NCI-H526 (cell line): Measurements from ENCODE around the gene ZPR1.
A peak's percentile ranks its signal among the peaks of the same experiment; 100 is the strongest.
"Not testable (repeated sequence)": the region's sequence is repeated elsewhere in the genome, so short reads cannot be mapped to it uniquely, and the experiment has no call there.

Experiments used
- DNase-seq, 2 experiments: peaks; one replicate each; lab custom pipeline; 2025; lab: John Stamatoyannopoulos, UW

Gene ZPR1, protein sequence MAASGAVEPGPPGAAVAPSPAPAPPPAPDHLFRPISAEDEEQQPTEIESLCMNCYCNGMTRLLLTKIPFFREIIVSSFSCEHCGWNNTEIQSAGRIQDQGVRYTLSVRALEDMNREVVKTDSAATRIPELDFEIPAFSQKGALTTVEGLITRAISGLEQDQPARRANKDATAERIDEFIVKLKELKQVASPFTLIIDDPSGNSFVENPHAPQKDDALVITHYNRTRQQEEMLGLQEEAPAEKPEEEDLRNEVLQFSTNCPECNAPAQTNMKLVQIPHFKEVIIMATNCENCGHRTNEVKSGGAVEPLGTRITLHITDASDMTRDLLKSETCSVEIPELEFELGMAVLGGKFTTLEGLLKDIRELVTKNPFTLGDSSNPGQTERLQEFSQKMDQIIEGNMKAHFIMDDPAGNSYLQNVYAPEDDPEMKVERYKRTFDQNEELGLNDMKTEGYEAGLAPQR

DNA sequence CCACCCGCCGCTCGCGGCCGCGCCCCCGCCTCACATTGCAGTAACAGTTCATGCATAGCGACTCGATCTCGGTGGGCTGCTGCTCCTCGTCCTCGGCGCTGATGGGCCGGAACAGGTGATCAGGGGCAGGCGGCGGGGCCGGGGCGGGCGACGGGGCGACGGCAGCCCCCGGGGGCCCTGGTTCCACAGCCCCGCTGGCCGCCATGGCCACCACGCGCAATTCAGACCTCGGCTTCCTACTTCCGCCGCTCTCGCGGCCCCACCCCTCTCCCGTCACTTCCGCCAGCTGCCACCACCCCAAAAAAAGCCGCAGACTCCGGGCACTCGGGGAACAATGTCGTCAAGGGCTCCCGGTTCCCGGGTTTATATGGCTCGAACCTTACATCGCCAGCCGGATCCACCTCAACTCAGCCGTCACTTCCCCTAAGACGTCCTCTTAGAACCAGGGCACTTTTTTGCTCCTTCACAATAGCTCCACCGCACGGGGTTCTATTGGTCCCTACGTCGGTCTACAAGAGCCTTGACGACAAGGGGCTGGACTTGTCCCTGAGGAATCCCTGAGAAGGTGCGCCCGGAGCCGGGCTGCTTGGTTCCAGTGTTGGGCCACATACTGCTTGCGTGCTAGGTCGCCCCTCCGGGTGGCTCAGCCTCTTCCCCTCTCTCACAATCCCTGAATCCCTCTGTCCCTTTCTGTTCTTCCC lies at the start of gene ZPR1:
Gene ZPR1 (minus strand): TSS at position 238 of the 701 bp plus-strand sequence. CDS start 33 bp downstream, at position 205.
- DNase-seq: peak; percentile 70 to 93

DNA sequence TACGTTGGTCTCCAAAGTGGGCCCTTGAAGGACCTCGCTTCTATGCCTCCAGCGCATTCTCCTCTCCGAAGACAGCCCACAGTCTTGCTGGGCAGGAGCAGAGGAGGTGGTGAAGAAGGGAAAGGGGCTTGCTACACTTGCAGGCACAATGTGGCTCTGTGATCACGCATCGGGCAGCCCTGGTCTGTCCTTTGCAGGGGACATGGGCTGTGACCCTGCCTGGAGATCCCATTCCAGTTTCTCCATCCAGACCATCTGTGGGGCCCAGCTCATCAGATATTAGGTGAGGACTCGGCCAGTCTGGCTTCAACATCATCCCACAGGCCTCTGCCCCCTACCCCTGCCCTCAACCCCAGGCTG lies 48.8 kb upstream of the ZPR1 start:
- no peak for DNase-seq

DNA sequence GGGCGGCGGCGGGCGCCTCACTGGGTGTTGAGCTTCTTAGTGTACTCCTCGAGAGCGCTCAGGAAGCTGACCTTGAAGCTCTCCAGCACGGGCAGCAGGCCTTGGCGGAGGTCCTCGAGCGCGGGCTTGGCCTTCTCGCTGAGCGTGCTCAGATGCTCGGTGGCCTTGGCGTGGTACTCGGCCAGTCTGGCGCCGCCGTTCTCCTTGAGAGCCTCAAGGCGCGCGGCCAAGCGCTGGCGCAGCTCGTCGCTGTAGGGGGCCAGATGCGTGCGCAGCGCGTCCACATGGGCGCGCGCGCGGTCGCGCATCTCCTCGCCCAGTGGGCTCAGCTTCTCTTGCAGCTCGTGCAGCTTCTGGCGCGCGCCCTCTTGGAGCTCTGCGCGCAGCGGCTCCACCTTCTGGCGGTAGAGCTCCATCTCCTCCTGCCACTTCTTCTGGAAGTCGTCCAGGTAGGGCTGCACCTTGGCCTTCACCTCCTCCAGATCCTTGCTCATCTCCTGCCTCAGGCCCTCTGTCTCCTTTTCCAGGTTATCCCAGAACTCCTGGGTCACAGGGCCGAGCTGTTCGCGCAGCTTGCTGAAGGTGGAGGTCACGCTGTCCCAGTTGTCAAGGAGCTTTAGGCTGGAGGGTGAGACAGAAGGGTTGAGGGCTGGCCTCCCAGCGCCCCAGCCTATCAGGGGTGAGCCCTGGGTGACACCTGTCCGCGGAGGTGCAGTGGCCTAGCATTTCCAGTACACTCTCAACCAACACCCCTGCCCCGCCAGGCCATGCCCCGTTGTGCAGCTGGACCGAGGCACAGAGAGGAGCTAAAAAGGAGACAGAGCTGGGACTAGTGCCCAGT lies 48.2 kb upstream of the ZPR1 start:
- DNase-seq: peak; percentile 93 to 100

DNA sequence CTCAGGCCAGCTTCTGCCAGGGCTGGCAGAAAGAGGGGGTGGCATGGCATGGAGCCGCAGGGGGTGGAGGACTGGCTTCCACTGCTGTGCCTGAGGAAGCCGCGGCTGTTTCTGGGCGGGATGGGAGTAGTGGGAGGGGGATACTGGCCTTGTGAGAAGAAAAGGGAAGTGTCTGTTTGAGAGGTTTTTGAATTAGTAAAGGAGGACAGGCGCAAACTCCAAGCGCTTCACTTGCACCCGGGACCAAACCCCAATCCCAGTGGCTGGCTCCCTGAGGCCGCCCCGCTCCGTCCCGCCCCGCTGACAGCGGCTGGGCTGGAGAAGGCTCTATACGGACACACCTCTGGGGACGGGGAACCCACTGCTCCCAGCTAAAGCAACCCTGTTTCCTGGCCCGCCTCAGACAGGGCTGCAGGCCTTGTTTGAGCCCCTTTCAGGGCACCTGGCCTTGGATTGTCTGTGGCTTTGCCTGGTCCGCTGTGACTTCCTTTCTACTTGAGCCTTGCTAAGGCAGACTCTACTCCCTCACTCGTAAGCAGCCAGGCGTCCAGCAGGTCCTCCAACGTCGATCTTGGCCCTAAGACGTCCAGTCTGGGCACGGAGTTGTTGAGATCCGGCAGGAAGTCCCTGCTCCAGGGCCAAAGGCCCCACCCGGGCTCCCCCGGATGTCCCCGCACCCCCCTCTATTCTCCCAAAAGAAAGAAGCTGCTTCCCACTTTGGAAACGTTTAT lies 47.4 kb upstream of the ZPR1 start:
- peak in 1 of 2 experiments; percentile 52 for DNase-seq

DNA sequence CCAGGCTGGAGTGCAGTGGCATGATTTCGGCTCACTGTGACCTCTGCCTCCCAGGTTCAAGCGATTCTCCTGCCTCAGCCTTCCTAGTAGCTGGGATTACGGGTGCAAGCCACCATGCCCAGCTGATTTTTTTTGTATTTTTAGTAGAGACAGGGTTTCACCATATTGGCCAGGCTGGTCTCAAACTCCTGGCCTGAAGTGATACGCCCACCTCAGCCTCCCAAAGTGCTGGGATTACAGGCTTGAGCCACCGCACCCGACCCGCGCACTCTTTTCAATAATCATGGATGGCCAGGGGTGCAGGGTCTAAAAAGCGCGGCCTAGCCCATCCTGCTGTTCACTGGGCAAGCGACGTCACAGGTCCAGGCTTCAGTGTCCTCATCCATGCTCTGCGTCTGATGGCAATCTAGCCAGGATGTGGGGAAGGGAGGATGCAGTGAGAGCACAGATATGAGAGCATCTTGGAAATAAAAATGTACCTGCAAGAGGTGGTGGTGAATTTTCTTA lies 46.8 kb upstream of the ZPR1 start:
- not testable (repeated sequence) for DNase-seq

DNA sequence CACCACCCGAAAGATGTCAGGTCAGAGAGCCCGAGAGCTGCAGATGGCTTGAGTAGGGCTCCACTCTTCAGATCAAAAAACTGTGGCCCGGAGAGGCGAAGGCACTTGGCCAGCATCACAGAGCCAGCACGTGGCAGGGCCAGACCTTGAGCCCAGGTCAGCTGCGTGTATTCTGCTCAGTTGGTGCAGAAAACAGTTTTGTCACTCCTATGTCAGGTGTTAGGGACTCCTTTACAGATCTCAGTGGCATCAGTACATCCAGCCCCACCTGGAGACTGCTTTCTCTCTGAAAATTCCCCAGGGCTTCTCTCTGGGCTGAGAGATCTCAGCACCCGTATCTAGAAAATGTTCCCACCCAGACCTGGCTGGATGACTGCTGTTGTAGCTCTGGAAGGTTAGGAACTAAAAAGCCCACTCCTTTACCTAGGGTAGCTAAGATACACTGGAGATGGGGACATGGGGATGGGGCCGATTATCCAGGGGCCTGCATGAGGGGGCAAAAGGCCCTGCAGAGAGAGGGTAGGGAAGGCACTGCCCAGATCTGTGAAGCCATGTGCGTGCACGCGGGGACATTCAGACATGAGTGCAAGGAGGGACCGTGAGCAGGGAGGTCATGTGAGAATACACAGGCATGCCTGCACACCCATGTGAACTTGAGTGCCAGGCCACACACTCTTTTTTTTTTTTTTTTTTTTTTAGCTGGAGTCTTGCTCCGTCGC lies 46.2 kb upstream of the ZPR1 start:
- DNase-seq: no peak

DNA sequence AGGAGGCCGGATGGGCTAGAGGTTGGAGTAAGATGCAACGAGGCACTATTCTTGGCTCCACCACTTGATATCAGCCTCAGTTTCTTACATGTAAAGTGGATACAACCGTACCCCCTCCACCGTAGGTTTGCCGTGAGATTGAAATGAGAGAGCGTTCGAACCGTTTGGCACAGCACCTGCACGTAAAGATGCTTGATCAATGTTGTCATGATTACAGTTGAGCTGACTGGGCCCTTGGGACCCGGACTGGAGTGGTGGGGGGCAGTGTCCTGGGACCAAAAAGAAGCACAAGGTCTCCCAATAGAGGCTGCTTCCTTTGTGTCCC lies 45.6 kb upstream of the ZPR1 start:
- DNase-seq: no peak

DNA sequence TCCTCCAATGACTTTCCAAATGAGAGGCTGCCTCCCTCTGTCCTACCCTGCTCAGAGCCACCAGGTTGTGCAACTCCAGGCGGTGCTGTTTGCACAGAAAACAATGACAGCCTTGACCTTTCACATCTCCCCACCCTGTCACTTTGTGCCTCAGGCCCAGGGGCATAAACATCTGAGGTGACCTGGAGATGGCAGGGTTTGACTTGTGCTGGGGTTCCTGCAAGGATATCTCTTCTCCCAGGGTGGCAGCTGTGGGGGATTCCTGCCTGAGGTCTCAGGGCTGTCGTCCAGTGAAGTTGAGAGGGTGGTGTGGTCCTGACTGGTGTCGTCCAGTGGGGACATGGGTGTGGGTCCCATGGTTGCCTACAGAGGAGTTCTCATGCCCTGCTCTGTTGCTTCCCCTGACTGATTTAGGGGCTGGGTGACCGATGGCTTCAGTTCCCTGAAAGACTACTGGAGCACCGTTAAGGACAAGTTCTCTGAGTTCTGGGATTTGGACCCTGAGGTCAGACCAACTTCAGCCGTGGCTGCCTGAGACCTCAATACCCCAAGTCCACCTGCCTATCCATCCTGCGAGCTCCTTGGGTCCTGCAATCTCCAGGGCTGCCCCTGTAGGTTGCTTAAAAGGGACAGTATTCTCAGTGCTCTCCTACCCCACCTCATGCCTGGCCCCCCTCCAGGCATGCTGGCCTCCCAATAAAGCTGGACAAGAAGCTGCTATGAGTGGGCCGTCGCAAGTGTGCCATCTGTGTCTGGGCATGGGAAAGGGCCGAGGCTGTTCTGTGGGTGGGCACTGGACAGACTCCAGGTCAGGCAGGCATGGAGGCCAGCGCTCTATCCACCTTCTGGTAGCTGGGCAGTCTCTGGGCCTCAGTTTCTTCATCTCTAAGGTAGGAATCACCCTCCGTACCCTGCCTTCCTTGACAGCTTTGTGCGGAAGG lies 44.8 kb upstream of the ZPR1 start:
- DNase-seq: no peak

DNA sequence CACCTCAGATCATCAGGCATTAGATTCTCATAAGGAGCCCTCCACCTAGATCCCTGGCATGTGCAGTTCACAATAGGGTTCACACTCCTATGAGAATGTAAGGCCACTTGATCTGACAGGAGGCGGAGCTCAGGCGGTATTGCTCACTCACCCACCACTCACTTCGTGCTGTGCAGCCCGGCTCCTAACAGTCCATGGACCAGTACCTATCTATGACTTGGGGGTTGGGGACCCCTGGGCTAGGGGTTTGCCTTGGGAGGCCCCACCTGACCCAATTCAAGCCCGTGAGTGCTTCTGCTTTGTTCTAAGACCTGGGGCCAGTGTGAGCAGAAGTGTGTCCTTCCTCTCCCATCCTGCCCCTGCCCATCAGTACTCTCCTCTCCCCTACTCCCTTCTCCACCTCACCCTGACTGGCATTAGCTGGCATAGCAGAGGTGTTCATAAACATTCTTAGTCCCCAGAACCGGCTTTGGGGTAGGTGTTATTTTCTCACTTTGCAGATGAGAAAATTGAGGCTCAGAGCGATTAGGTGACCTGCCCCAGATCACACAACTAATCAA lies 44.0 kb upstream of the ZPR1 start:
- no peak for DNase-seq

DNA sequence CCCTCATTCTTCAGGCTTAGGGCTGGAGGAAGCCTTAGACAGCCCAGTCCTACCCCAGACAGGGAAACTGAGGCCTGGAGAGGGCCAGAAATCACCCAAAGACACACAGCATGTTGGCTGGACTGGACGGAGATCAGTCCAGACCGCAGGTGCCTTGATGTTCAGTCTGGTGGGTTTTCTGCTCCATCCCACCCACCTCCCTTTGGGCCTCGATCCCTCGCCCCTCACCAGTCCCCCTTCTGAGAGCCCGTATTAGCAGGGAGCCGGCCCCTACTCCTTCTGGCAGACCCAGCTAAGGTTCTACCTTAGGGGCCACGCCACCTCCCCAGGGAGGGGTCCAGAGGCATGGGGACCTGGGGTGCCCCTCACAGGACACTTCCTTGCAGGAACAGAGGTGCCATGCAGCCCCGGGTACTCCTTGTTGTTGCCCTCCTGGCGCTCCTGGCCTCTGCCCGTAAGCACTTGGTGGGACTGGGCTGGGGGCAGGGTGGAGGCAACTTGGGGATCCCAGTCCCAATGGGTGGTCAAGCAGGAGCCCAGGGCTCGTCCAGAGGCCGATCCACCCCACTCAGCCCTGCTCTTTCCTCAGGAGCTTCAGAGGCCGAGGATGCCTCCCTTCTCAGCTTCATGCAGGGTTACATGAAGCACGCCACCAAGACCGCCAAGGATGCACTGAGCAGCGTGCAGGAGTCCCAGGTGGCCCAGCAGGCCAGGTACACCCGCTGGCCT lies 42.5 kb upstream of the ZPR1 start:
- no peak for DNase-seq

DNA sequence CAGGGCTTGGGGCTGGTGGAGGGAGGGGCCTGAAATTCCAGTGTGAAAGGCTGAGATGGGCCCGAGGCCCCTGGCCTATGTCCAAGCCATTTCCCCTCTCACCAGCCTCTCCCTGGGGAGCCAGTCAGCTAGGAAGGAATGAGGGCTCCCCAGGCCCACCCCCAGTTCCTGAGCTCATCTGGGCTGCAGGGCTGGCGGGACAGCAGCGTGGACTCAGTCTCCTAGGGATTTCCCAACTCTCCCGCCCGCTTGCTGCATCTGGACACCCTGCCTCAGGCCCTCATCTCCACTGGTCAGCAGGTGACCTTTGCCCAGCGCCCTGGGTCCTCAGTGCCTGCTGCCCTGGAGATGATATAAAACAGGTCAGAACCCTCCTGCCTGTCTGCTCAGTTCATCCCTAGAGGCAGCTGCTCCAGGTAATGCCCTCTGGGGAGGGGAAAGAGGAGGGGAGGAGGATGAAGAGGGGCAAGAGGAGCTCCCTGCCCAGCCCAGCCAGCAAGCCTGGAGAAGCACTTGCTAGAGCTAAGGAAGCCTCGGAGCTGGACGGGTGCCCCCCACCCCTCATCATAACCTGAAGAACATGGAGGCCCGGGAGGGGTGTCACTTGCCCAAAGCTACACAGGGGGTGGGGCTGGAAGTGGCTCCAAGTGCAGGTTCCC lies 41.8 kb upstream of the ZPR1 start, which contains the start of gene APOC3:
Gene APOC3 (plus strand): TSS at position 383 of the 659 bp plus-strand sequence. CDS start 676 bp downstream, outside the sequence.
- no peak for DNase-seq

DNA sequence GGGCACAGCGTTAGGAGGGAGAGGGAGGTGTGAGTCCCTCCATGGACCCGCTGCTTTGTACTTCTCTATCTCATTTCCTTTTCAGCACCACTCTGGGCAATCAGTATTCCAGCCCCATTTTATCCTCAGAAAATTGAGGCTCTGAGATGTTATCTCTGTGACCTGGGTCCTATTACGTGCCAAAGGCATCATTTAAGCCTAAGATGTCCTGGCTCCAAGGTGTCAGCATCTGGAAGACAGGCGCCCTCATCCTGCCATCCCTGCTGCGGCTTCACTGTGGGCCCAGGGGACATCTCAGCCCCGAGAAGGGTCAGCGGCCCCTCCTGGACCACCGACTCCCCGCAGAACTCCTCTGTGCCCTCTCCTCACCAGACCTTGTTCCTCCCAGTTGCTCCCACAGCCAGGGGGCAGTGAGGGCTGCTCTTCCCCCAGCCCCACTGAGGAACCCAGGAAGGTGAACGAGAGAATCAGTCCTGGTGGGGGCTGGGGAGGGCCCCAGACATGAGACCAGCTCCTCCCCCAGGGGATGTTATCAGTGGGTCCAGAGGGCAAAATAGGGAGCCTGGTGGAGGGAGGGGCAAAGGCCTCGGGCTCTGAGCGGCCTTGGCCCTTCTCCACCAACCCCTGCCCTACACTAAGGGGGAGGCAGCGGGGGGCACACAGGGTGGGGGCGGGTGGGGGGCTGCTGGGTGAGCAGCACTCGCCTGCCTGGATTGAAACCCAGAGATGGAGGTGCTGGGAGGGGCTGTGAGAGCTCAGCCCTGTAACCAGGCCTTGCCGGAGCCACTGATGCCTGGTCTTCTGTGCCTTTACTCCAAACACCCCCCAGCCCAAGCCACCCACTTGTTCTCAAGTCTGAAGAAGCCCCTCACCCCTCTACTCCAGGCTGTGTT lies 41.1 kb upstream of the ZPR1 start:
- DNase-seq: no peak

DNA sequence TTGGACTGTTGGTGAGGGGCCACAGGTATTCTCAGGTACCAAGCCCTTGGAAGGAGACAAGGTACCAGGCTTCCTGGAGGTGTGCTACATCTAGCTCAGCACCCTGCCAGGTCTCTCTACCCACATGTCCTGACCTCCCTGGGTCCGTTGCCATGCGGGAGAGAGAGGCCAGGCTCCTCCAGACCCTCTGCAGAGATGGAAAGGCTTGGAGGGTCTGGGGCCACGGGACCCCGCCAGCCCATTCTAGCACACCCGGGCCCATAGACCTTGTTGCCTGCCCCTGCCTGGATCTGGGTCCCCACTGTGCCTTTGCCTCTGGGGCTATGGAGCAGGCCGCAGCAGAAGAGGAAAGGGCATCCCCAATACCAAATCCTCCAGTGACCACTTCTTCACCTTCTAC lies 39.6 kb upstream of the ZPR1 start:
- no peak for DNase-seq

DNA sequence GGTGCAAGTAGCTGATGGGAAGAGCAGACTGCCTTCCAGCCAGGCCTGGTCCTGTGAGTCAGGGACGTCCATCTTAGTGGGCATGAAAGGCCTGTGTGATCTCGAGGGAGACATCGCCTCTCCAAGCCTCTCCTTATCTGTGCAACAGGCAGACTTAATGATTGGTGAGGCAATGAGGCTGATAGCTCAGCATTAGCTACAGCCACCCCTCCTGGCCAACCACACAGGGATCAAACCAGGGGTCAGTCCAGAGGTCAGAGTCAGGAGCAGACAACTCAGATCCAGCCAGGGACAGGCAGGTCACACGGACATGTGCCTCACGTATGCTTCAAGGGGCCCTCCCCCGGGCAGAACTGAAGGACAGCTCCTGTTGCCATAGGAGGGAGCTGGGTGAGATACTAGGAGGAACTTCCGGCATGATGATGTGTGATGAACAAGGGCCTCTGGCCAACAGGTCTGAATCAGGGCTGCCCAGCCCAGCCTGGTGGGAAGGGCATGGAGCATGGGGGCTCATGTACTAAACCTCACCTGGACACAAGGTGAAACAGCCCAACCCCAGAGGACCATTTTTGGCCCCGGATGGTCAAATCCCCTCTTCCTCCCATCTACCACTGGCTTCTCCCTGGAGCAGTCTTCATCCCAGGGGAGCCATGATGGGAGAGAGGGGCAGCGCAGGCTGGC lies 39.1 kb upstream of the ZPR1 start:
- no peak for DNase-seq

DNA sequence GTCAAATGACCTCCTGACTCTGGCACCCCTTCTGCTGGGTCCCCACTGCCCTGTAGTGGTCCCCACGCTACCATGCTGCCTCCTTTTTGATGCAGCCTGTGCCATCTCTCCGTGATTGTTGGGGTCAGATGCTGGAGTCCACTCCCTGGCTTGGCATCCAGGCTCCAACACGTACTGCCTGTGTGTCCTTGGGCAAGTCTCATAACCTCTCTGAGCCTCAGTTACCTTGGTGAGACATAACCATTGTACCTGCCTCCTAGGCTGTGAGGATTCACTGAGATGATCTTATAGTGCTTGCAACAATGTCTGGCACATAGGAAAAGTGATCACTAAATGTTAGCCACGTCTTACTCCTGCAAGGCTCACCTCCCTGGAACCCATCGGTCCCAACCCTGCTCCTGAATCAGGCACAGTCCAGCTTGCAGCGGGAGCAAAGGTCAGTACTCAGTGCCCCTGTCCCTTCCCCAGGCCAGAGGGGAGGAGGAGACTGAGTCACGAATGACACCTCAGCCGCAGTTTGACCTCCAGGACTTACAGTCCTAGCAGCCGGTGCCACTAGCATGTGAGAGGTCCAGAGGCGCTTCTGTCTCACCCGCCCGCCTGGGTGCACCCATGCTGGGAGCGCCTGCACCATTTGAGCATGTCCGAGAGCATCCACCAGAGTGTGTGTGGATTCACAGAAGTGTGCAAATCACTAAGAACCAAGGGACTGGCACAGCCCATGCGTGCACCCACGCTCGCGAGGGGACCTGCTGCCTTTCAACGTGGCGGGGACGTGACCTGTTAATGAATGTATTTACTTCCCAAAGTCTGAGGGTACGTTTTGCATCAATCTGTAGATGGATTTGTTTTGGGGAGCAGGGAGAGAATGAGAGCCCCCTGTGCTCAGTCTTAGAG lies 38.3 kb upstream of the ZPR1 start:
- no peak for DNase-seq

DNA sequence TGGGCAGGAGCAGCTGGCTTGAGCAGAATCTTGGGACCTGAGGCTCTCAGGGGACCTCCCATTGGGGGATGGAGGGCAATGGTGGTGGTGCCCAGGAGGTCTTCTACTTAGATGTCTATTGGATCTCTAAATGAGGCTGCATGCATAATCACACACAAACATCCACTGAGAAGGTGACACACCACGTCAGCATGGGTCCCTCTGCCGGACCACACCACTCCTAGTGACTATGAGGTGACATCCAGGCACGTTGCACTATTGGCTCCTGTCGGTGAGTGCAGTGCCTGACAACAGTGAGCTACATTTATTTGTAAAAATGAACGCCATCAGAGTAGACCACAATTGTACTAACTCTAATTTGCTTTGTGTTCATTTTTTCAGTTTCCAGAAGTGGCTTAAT lies 37.6 kb upstream of the ZPR1 start:
- no peak for DNase-seq
